ENCODE measurements around the gene CEPT1. TPM values are rescaled to one million over a fixed set of nuclear protein-coding genes. Genes with fewer than 3 reads are reported as not detected.

Gene CEPT1
- total and polyA plus RNA-seq, 2 of the 13 experiments (the other 11 are each of a cell fraction or from before 2014, with no cell fraction given) = 35.7 to 48.2 TPM

DNA sequence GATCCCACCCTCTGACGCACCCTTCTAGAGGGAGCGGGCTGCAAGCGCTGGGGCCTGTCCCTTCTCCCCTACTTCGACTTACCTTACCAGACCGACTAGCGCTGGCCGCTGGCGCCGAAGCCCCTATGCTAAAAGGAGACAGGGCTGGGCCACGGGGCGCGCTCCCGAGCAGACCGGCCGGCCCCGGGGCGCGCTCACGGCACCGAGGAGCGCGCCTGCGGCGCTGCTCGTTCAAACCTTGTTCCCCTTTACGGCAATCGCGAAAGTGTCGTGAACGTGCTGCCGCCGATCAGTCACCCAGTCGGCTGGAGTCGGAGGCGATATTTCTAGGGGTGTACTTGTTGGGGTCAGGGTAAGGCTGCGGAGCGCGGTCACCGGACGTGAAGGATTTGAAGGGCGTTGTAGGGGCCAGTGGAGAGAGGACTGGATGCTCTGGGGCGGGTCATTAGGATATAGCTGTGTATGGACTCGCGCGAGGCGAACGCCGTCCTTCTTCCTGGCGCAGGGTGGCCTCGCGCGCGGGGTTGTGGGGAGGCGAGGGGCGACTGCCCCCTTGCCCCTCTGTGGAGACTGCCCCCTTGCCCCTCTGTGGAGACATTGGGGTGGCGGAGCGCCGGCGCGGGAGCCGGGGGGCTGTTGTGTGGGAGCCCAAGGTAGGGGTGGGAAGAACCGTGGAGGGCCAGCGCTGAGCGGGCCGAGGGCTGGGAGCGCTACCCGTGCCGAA lies at the start of gene CEPT1, which contains the start of gene DRAM2 (continued):
- TF ChIP-seq SKI (IDR thresholded peaks at IDR 0.05; ENCODE audit: partially characterized antibody) (peak; percentile 13), ZFP37 (CRISPR knock-in tag; IDR thresholded peaks at IDR 0.05; ENCODE audit: borderline replicate concordance) (0 out of 2 replicates have a peak, but pooled peaks have one; percentile 46), ZFP1 (CRISPR knock-in tag; IDR thresholded peaks at IDR 0.05) (0 out of 2 replicates have a peak, but pooled peaks have one; percentile 46), CEBPG (CRISPR knock-in tag; IDR thresholded peaks at IDR 0.05) (peak; percentile 11; the same call in 1 of the 2 replicates), KDM5B (CRISPR knock-in tag; IDR thresholded peaks at IDR 0.05; ENCODE audit: borderline replicate concordance) (peak; percentile 41; the same call in 1 of the 2 replicates), ARNTL (CRISPR knock-in tag; IDR thresholded peaks at IDR 0.05) (no peak), ZNF232 (CRISPR knock-in tag; IDR thresholded peaks at IDR 0.05; ENCODE audit: borderline replicate concordance) (peak; percentile 29; the same call in 1 of the 2 replicates), KLF13 (CRISPR knock-in tag; IDR thresholded peaks at IDR 0.05) (0 out of 2 replicates have a peak, but pooled peaks have one; percentile 29), ZNF883 (CRISPR knock-in tag; IDR thresholded peaks at IDR 0.05; ENCODE audit: not compliant biosample characterization) (peak; percentile 69), ZFX (CRISPR knock-in tag; IDR thresholded peaks at IDR 0.05; ENCODE audit: low read depth) (peak; percentile 89), ZNF724P (CRISPR knock-in tag; IDR thresholded peaks at IDR 0.05; ENCODE audit: borderline replicate concordance) (0 out of 2 replicates have a peak, but pooled peaks have one; percentile 47), ZNF547 (CRISPR knock-in tag; IDR thresholded peaks at IDR 0.05) (peak; percentile 68; the same call in 1 of the 2 replicates), FOXK1 (CRISPR knock-in tag; IDR thresholded peaks at IDR 0.05; ENCODE audit: borderline replicate concordance, low read depth) (peak; percentile 71; the same call in 1 of the 2 replicates), ZNF33B (CRISPR knock-in tag; IDR thresholded peaks at IDR 0.05) (no peak; the same call in none of the 2 replicates)
- TF ChIP-seq, protein P1, sequence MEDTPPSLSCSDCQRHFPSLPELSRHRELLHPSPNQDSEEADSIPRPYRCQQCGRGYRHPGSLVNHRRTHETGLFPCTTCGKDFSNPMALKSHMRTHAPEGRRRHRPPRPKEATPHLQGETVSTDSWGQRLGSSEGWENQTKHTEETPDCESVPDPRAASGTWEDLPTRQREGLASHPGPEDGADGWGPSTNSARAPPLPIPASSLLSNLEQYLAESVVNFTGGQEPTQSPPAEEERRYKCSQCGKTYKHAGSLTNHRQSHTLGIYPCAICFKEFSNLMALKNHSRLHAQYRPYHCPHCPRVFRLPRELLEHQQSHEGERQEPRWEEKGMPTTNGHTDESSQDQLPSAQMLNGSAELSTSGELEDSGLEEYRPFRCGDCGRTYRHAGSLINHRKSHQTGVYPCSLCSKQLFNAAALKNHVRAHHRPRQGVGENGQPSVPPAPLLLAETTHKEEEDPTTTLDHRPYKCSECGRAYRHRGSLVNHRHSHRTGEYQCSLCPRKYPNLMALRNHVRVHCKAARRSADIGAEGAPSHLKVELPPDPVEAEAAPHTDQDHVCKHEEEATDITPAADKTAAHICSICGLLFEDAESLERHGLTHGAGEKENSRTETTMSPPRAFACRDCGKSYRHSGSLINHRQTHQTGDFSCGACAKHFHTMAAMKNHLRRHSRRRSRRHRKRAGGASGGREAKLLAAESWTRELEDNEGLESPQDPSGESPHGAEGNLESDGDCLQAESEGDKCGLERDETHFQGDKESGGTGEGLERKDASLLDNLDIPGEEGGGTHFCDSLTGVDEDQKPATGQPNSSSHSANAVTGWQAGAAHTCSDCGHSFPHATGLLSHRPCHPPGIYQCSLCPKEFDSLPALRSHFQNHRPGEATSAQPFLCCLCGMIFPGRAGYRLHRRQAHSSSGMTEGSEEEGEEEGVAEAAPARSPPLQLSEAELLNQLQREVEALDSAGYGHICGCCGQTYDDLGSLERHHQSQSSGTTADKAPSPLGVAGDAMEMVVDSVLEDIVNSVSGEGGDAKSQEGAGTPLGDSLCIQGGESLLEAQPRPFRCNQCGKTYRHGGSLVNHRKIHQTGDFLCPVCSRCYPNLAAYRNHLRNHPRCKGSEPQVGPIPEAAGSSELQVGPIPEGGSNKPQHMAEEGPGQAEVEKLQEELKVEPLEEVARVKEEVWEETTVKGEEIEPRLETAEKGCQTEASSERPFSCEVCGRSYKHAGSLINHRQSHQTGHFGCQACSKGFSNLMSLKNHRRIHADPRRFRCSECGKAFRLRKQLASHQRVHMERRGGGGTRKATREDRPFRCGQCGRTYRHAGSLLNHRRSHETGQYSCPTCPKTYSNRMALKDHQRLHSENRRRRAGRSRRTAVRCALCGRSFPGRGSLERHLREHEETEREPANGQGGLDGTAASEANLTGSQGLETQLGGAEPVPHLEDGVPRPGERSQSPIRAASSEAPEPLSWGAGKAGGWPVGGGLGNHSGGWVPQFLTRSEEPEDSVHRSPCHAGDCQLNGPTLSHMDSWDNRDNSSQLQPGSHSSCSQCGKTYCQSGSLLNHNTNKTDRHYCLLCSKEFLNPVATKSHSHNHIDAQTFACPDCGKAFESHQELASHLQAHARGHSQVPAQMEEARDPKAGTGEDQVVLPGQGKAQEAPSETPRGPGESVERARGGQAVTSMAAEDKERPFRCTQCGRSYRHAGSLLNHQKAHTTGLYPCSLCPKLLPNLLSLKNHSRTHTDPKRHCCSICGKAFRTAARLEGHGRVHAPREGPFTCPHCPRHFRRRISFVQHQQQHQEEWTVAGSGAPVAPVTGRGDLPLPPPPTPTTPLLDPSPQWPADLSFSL (CRISPR knock-in tag; IDR thresholded peaks at IDR 0.05) = 0 out of 2 replicates have a peak, but pooled peaks have one; percentile 17
- TF ChIP-seq, protein P2, sequence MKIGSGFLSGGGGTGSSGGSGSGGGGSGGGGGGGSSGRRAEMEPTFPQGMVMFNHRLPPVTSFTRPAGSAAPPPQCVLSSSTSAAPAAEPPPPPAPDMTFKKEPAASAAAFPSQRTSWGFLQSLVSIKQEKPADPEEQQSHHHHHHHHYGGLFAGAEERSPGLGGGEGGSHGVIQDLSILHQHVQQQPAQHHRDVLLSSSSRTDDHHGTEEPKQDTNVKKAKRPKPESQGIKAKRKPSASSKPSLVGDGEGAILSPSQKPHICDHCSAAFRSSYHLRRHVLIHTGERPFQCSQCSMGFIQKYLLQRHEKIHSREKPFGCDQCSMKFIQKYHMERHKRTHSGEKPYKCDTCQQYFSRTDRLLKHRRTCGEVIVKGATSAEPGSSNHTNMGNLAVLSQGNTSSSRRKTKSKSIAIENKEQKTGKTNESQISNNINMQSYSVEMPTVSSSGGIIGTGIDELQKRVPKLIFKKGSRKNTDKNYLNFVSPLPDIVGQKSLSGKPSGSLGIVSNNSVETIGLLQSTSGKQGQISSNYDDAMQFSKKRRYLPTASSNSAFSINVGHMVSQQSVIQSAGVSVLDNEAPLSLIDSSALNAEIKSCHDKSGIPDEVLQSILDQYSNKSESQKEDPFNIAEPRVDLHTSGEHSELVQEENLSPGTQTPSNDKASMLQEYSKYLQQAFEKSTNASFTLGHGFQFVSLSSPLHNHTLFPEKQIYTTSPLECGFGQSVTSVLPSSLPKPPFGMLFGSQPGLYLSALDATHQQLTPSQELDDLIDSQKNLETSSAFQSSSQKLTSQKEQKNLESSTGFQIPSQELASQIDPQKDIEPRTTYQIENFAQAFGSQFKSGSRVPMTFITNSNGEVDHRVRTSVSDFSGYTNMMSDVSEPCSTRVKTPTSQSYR (CRISPR knock-in tag; IDR thresholded peaks at IDR 0.05; ENCODE audit: borderline replicate concordance) = 0 out of 2 replicates have a peak, but pooled peaks have one; percentile 23
- TF ChIP-seq, protein P3, sequence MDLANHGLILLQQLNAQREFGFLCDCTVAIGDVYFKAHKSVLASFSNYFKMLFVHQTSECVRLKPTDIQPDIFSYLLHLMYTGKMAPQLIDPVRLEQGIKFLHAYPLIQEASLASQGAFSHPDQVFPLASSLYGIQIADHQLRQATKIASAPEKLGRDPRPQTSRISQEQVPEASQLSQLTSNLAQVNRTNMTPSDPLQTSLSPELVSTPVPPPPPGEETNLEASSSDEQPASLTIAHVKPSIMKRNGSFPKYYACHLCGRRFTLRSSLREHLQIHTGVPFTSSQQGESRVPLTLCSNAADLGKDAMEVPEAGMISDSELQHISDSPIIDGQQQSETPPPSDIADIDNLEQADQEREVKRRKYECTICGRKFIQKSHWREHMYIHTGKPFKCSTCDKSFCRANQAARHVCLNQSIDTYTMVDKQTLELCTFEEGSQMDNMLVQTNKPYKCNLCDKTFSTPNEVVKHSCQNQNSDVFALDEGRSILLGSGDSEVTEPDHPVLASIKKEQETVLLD (CRISPR knock-in tag; IDR thresholded peaks at IDR 0.05; ENCODE audit: low read depth) = no peak

All from HepG2 (cell line).